GM10266 (cell line): ENCODE data around the gene SLC25A21.

Experiments used
- DNase-seq: peaks from one replicate; pipeline ENCODE4 v3.0.0; 2012; ENCODE audit errors: extremely low spot score
- TF ChIP-seq, protein P1 (sequence below): IDR thresholded peaks from 2 replicates; pipeline ENCODE4 v1.5.1; 2012; ENCODE audit warnings: mild to moderate bottlenecking, low read depth; ENCODE audit not compliant: control insufficient read depth, insufficient read depth; ENCODE audit errors: missing control alignments

Gene SLC25A21

DNA sequence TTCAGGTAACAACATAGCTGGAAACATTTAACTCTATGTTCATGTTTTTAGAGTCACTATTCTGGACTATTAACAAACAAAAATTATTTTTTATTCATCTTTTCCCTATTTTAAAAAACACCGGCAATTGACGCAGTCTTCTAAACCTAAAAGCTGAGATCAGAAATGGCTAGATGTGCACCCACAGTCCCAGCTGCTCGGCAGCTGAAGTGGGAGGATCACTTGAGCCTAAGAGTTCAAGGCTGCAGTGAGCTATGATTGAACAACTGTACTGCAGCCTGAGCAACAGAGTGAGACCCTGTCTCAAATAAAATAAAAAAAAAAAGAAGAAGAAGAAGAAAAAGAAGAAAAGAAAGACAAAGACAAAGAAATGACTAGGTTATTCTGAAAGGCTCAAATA, 446.3 kb downstream of the SLC25A21 start:
- no peak for DNase-seq
- TF ChIP-seq, protein P1, sequence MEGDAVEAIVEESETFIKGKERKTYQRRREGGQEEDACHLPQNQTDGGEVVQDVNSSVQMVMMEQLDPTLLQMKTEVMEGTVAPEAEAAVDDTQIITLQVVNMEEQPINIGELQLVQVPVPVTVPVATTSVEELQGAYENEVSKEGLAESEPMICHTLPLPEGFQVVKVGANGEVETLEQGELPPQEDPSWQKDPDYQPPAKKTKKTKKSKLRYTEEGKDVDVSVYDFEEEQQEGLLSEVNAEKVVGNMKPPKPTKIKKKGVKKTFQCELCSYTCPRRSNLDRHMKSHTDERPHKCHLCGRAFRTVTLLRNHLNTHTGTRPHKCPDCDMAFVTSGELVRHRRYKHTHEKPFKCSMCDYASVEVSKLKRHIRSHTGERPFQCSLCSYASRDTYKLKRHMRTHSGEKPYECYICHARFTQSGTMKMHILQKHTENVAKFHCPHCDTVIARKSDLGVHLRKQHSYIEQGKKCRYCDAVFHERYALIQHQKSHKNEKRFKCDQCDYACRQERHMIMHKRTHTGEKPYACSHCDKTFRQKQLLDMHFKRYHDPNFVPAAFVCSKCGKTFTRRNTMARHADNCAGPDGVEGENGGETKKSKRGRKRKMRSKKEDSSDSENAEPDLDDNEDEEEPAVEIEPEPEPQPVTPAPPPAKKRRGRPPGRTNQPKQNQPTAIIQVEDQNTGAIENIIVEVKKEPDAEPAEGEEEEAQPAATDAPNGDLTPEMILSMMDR = no peak

- TF ChIP-seq, protein P1 = no peak
- no peak for DNase-seq
Observed at GRCh38 chr14:36724162-36724561, 448.2 kb downstream of the SLC25A21 start.

GRCh38 chr14:36723530-36723929, 448.9 kb downstream of the SLC25A21 start:
- TF ChIP-seq, protein P1 = no peak
- no peak for DNase-seq

GRCh38 chr14:36721877-36722276, 450.5 kb downstream of the SLC25A21 start:
- TF ChIP-seq, protein P1 = no peak
- no peak for DNase-seq

DNA sequence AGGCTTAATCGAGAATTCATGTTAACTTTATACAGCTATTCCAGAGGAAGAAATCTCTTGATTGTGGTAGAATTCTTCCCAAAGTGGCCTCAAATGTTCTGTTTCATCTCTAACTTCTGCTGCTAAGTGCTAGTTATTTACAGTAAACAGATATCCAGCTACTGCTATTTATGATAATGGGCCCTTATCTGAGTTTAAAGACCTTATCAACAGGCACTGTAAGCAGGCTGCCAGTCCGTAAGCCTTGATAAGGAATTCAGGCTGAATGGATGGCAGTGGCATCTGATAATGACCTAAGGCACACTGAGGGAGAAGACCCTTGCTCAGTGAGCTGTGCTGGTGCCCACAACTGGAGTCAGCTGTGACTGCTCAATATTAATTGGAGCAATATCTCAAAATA, 451.7 kb downstream of the SLC25A21 start:
- DNase-seq = no peak

DNA sequence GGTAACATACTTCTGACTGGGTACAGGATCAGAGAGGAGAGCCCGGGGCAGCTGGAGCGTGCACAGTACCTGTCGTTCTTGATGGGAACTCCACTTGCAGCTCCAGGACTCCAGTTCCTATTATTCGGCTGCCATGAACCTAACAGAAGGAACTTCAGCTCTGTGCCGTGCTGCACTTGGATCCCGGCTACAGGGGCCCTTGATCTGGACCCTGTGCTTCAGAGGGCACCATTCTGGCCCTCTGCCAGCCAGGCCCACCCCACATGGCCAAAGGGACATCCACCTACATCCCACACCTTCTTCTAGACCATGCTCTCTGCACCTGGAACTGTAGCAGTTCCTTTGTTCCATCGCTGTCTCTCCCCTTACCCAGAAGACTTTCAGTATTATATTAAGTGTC, 452.6 kb downstream of the SLC25A21 start:
- no peak for DNase-seq
- TF ChIP-seq, protein P1 = no peak

More for the DNA sequence above, 451.7 kb downstream of the SLC25A21 start:
- TF ChIP-seq, protein P1 = no peak

- no peak for DNase-seq
- TF ChIP-seq, protein P1 = no peak
Observed at GRCh38 chr14:36718216-36718615, 454.2 kb downstream of the SLC25A21 start.
